Measurements from ENCODE around the gene BMF.

The BMF gene

DNA sequence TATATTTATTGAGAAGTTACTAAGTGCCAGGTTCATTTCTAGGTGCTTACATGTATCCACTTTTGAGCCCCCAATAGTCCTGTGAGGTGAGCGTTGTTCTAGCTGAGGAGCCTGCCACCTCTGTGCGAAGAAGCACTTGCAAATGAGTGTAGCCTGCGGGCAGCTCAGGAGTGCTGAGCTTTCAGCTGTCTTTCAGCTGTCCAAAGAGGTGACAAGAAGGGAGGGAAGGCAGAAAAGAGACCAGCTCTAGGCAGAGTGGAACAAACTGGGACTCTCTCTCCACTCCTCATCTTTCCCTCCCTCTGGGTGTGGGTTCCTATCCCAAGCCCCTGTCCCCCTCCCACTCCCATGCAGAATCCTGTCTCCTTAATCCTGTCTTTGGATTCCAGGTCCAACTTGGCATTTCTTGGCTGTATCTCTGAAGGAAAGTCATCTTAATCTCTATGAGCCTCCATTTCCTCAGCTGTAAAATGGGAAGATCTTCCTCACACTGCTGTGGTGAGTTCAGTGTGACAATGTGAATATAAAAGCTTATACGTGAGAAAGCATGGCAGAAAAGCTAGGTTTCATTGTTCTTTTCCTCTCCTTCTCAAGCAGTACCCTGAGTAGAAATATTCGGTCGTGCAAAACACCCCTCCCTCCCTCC is 63.0 kb downstream of the BMF start:
- no peak for DNase-seq

DNA sequence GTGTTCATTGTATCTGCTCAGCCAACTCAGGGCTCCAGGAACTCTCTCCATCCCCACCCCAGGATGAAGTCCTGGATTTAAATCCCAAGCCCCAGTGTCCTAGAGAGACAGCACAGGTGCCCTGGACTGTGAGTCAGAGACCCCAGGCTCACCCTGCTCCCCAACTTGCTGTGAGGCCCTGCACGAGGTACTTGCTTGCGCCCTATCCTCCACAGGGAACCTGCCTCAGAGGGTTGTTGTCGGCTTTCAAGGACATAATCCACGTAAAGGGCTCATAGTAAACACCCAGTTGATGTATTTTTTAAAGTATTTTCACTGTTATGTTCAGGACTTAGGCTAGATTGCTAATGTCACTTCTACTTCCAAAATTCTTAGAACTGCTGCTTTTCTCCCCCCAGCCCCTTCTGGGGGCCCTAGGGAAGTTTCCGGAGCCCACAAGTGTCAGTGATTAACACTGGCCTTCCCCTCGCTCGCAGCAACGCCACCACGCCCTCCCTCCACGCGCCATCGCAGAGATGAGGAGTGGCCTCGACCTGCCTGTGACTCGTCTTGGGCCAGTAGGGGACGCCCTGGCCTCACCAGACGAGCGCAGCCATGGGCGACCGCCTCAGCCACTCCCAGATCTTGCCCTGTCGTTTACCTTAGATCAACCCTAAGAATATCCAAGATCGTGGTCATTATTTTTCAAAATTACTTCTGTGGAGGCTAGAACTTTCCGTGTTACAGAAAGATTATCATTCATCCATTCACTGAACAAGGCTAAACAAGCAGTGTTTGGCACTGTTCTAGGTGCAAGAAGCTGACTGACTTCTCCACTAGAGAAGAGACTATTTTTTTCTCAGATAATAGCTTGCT is 63.7 kb downstream of the BMF start:
- peak; percentile 57 for DNase-seq

DNA sequence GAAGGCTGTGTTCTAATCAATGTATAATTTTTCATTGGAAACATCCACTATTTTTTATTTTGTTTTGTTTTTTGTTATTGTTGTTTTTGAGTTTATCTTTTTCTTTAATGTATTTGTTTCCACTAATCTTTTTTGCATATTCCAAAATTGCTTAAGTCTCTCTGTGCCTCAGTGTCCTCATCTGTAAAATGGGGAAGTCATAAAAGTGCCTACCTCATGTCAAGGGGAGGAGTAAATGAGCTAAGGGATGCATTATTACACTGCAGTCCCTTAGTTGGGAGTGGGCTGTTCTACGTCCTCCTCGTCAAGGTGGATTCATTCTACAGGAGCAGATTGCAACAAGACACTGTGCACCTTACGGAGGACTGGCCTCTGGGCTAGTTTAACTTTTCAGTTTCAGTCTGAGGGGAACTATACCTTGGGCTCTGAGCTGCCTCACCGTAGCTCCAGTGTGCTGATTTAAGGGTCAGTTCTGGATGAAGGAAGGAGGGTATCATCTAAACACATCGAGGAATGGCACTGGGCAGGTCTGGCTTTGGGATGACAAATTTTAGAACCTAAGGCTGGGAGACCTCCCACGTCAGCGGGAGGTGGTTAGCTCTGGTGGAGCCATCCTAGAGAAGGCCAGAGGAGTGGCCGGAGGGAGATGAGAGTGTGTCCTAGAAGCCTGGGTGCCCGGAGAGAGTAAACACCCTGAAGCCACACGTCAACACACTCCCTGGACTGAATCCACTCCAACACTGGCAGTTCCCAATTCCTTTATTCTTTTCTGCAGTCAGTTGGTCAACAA is 64.6 kb downstream of the BMF start:
- DNase-seq, result no peak

DNA sequence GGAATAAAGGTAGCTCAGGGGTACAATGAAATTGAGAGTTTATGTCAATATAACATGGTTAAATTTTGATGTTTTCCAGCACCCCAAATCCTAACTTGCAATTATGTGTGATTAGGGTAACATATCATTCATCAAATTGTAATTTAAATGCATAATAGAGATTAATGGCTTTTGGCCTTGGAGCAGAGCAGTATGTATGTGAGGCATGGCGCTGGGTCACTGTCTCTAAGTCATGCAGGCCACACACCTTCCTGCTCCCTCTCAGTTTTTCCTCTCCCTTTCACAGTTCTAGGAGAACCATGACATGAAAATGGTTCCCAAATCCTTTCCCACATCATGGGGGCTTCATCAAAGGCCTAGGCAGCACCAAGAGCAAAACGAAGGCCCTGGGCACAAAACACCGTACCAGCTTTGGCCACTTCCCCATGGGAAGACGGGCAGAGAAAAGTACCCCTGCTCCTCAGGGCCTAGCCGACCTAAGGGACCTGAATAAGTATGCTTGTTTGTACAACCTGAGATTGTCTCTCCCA is 65.8 kb downstream of the BMF start:
- DNase-seq, result no peak

DNA sequence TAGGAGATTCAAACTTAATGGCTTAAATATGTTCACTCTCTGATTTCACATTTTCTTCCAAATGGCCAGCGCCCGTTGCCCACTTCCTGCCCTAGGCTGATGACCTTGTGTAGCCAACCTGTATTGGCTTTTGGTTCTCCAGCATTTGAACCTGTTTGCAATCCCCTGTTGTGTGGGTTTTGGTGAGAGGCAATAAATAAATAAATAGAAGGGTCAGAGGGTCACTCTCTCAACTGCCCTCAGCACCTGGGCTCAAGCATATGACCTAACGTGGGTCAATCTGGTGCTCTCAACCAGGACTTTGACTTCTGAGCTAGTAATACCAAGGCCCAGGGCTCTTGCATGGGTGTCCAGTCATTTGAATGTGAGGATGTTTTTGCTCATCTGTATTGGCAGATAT is 67.9 kb downstream of the BMF start:
- DNase-seq, result no peak

DNA sequence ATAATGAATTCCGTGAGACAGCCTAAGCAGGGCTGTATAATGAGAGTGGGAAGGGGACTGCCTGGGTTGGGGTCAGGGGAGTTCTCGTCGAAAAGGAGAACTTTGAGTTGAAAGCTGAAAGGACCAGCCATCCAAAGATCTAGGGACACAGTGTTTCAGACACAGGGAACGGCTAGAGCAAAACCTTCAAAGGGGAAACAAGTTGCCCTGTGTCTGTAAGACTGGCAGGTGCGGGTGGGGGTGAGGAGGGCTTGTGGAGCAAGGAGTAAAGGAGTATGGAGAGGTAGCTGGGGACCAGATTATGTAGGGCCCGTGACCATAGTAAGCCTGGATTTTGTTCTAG is 68.4 kb downstream of the BMF start:
- DNase-seq, result no peak

DNA sequence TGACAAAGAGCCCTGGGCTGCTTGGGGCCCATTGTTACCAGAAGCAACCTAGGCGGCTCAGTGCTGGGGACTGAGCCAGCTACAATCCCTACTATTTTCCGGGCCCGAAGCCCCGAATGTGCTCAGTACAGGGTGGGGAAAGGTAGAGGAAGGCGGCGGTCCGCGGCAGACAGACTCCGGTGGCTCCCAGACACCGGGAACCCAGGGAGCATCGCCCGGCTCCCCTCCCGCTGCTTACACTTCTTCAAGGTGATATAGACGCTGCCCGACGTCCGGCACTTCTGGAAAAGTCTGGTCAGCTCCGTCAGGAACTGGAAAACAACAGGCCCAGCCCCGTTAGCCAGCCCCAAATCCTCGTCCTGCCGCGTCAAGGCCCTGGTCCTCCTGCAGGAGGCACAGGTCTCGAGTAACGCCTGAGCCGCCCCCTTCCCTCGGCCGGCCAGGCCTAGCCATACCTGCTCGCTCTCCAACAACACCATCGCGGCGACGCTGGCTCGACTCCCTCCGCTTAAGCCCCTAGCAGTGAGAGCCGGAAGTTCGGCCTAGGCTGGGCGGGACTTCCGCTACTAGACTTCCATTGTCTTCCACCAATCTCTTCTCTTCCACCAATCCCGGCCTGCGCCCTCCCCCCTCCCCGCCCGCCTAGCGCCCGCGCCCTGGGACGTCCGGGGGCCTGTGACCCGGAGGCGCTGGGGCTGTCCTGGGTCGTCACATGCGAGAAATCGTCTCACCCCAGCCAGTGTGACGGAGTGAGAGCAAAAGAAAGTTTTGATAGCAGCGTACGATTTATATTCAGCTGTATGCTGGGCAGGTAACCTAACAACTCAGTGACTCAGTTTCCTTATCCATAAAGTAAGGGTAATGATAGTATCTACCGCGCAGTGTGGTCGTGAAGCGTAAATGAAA is 69.8 kb downstream of the BMF start, which contains the start of gene SRP14:
Gene SRP14, minus strand, starts transcription at position 544 of the 906 bp plus-strand sequence. Its CDS starts 65 bp downstream, at position 479.
- DNase-seq, result peak; percentile 21

DNA sequence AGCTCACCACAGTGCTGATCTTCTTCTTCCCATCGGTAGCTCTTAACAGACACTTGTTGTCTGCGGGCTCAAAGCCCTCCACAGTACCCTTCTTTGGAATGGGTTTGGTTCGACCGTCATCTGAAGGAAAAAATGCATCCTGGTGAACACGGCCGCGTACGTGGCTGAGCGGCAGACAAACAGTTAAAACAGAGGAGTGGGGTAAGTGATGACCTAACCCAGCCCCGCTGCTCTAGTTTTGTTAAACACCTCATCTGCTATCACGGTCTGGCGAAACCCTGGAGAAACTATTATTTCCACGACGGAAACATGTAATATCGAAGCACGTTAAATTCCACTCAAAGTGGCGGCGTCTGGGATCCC is 70.4 kb downstream of the BMF start:
- no peak for DNase-seq

All from NCI-H1417 treated with DMSO at 0.1 percent for 48 hours (cell line).